Dendritic cell treated with granulocyte-macrophage colony-stimulating factor and Interleukin-4, amounts not matched to agents 40 ng/mL and 50 ng/mL, for 4 days (primary cell): Measurements from ENCODE around the gene ACTR1B.
A peak's percentile ranks its signal among the peaks of the same experiment; 100 is the strongest.
"Not testable (repeated sequence)": the region's sequence is repeated elsewhere in the genome, so short reads cannot be mapped to it uniquely, and the experiment has no call there.

ENCODE experiments used
- H3K27ac Mint-ChIP-seq: one replicate; pipeline ENCODE4 v1.8.0; 2022; ENCODE audit warnings: mild to moderate bottlenecking, mixed read lengths
- H3K27me3 Mint-ChIP-seq: one replicate; pipeline ENCODE4 v1.8.0; 2022; ENCODE audit warnings: mild to moderate bottlenecking, mixed read lengths
- H3K36me3 Mint-ChIP-seq: one replicate; pipeline ENCODE4 v1.8.0; 2022; ENCODE audit warnings: low read depth, mixed read lengths
- H3K4me1 Mint-ChIP-seq: one replicate; pipeline ENCODE4 v1.8.0; 2022; ENCODE audit warnings: low read depth, mixed read lengths
- H3K4me3 Mint-ChIP-seq: one replicate; pipeline ENCODE4 v1.8.0; 2022; ENCODE audit warnings: mild to moderate bottlenecking, moderate library complexity, mixed read lengths
- H3K9me3 Mint-ChIP-seq: one replicate; pipeline ENCODE4 v1.8.0; 2022; ENCODE audit warnings: mixed read lengths
- intact Hi-C: fragments of 100-400 bp; cut with micrococcal nuclease; formaldehyde crosslinking; loops from one replicate; pipeline ENCODE4 v1.15.0; 2022

ACTR1B gene

GRCh38 chr2:97663962-97664635, at the start of gene ACTR1B:
TSS of gene ACTR1B (minus strand) at chr2:97664044. CDS start at chr2:97663890, 154 bp downstream.
- peak within 1 kb of the TSS; percentile 95 for H3K27ac Mint-ChIP-seq

DNA sequence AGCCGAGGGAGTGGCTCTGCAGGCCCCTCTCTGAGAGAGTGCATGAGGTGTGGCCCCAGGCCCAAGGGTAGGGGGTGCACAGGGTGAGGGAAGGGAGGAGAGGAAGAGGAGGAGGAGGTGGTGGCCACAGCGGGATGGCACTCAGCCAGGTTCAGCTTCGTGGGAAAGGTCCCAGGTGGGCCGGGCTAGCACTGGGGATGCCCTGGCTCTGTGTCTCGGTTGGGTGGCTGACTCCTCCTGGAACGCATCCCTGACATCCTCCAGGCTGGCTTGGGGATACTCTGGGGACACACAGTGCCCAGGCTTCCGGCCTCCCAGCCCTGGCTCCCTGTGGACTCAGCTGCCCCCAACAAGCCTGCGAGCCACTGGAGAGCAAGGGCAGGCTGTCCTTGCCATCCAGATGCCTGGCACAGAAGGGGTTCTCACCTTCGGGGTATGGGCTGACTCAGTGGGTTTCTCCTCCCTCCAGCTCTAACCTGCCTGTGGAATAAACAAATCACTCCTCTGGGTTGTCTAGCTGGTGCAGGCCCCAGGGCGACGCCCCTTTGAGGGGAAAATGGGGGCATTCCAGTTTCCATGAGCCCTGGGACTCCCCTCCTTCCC, 49.0 kb upstream of the ACTR1B start:
- Mint-ChIP-seq H3K36me3 (no peaks in the 10 kb centered on the region), H3K4me3 (no peak overlapping the region), H3K9me3 (no peaks in the 10 kb centered on the region), H3K27me3 (peaks cover 2% of the 10 kb centered on the region), H3K4me1 (peaks cover 5% of the 10 kb centered on the region), H3K27ac (no peak overlapping the region)
- intact Hi-C loops, result no loop called here

More at GRCh38 chr2:97663962-97664635, at the start of gene ACTR1B:
- Mint-ChIP-seq H3K9me3 (no peaks in the 10 kb centered on the region), H3K27me3 (no peaks in the 10 kb centered on the region), H3K36me3 (peaks cover 29% of the 10 kb centered on the region), H3K4me3 (peak within 1 kb of the TSS; percentile 88), H3K4me1 (peaks cover 39% of the 10 kb centered on the region)
- intact Hi-C loops, result loop anchor here (1.0 to 5.0 kb wide), 3 partner anchors 19 to 943 kb away; partner anchors contain the start of genes COA5 and UNC50

- H3K9me3 Mint-ChIP-seq, H3K4me3 Mint-ChIP-seq, H3K27me3 Mint-ChIP-seq, H3K4me1 Mint-ChIP-seq, H3K36me3 Mint-ChIP-seq, intact Hi-C loops, H3K27ac Mint-ChIP-seq: not testable (repeated sequence)
These were observed 48.3 kb upstream of the ACTR1B start for GRCh38 chr2:97712175-97712574.

DNA sequence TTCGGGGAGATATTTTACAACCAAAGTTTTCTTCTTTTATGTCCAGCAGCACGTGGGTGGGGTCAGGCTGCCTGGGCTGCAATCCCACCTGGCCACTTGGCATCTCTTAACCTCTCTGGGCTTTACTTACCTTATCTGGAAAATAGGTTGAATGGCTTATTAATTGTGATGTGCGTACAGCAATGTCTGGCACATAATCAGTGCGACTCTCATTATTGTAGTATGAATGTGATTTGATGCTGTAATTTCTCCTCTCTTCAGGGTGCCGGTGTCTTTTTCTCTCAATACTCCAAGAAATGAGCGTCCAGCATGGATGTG, 47.5 kb upstream of the ACTR1B start:
- Mint-ChIP-seq H3K9me3 (no peaks in the 10 kb centered on the region), H3K27me3 (peaks cover 5% of the 10 kb centered on the region), H3K4me1 (peaks cover 5% of the 10 kb centered on the region), H3K36me3 (no peaks in the 10 kb centered on the region), H3K4me3 (no peak overlapping the region), H3K27ac (no peak overlapping the region)
- intact Hi-C loops, result no loop called here

DNA sequence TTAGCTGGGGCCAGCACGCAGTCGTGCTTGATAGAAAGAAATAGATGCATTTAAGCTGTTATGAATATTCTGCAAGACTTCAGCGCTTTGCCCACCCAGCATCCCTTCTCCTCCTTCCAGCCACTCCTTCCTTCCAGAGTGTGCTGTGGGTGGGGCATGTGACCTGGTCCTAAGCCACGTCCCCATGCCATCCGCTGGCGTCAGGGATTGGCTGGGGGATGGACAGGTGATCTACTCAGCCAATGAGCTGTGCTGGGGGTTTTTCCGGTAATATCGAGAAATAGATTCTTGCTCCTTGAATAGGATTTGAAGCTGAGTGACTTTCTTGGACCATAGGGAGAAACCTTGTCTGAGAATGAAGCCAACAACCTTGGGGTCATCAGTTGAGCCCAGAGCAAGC, 44.8 kb upstream of the ACTR1B start:
- Mint-ChIP-seq H3K27ac (no peak overlapping the region), H3K27me3 (peaks cover 5% of the 10 kb centered on the region), H3K4me1 (peaks cover 5% of the 10 kb centered on the region), H3K9me3 (no peaks in the 10 kb centered on the region), H3K36me3 (no peaks in the 10 kb centered on the region), H3K4me3 (no peak overlapping the region)
- intact Hi-C loops, result loop anchor here (10.0 kb wide), 1 partner anchor 676 kb away; no protein-coding TSS in a partner anchor

GRCh38 chr2:97708048-97708380, 44.2 kb upstream of the ACTR1B start:
- intact Hi-C loops, result loop anchor here (10.0 kb wide), 1 partner anchor 677 kb away; no protein-coding TSS in a partner anchor
- Mint-ChIP-seq H3K27me3 (peaks cover 5% of the 10 kb centered on the region), H3K36me3 (no peaks in the 10 kb centered on the region), H3K4me3 (no peak overlapping the region), H3K4me1 (peaks cover 5% of the 10 kb centered on the region), H3K27ac (no peak overlapping the region), H3K9me3 (no peaks in the 10 kb centered on the region)

DNA sequence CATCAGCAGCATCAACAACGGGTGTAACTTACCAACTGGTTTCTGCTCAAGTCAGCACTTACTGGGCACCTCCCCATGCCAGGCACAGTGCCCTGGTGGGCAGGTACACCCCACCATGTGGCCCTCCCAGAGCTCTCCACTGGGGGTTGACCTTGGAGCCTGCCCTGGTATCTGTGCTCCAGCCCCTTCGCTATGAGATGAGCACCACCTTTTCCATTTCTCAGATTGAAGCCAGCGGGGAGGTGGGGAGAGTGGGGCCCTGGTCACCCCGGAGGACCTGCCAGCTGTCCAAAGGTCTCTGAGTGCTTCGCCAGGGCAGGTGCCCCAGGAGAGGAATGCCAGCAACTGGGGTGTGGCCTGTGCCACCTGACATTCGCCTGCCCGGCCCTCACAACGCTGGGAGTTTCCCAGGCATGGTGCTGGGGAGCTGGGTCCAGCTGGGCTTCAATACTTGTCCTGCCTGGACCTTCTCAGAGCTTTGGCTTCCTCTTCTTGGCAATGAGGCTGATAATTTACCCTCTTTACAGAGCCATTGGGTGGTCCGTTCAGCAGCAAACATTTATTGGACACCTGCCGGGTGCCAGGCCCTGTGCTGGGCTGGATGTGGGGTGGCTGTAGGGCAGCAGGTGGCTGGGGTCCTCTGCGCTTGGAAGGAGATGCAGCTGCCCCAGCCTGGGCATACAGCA, 43.7 kb upstream of the ACTR1B start:
- Mint-ChIP-seq H3K27me3 (peaks cover 4% of the 10 kb centered on the region), H3K9me3 (no peaks in the 10 kb centered on the region), H3K27ac (no peak overlapping the region), H3K4me3 (no peak overlapping the region), H3K4me1 (peaks cover 5% of the 10 kb centered on the region), H3K36me3 (no peaks in the 10 kb centered on the region)
- intact Hi-C loops, result loop anchor here (10.0 kb wide), 1 partner anchor 677 kb away; no protein-coding TSS in a partner anchor

GRCh38 chr2:97706708-97707345, 43.0 kb upstream of the ACTR1B start:
- Mint-ChIP-seq H3K9me3 (no peaks in the 10 kb centered on the region), H3K36me3 (no peaks in the 10 kb centered on the region), H3K27me3 (peaks cover 2% of the 10 kb centered on the region), H3K4me3 (no peak overlapping the region), H3K27ac (no peak overlapping the region), H3K4me1 (peaks cover 5% of the 10 kb centered on the region)
- intact Hi-C loops, result loop anchor here (10.0 kb wide), 1 partner anchor 678 kb away; no protein-coding TSS in a partner anchor

GRCh38 chr2:97706112-97706511, 42.3 kb upstream of the ACTR1B start:
- no peak overlapping the region for H3K4me3 Mint-ChIP-seq
- peaks cover 2% of the 10 kb centered on the region for H3K27me3 Mint-ChIP-seq
- no peaks in the 10 kb centered on the region for H3K36me3 Mint-ChIP-seq
- H3K9me3 Mint-ChIP-seq, result no peaks in the 10 kb centered on the region
- H3K27ac Mint-ChIP-seq, result no peak overlapping the region
- intact Hi-C loops, result loop anchor here (10.0 kb wide), 1 partner anchor 679 kb away; no protein-coding TSS in a partner anchor
- peaks cover 5% of the 10 kb centered on the region for H3K4me1 Mint-ChIP-seq

DNA sequence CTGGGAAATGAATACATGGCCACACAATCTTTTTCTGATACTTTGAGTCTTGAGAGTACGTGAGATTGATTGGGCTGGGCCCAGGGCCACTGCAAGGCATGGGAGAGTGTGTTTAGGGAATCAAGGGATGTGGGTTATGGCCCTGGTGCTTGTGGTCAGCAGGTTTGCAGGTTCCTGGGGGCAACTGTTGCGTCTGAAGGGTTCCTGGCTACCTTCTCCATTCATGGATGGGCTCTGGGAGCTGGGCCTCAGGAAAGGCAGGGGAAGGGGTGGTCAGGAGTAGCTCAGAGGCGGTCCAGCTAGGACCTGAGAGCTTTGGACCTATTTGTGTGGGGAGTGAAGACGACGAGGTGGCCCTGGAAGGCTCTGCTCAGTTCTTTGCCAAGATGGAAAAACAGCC, 41.1 kb upstream of the ACTR1B start:
- Mint-ChIP-seq H3K27me3 (peaks cover 2% of the 10 kb centered on the region), H3K4me3 (no peak overlapping the region)
- intact Hi-C loops, result loop anchor here (10.0 kb wide), 1 partner anchor 680 kb away; no protein-coding TSS in a partner anchor

GRCh38 chr2:97703741-97704140, 39.9 kb upstream of the ACTR1B start:
- Mint-ChIP-seq H3K4me3 (no peak overlapping the region), H3K4me1 (peaks cover 9% of the 10 kb centered on the region), H3K9me3 (no peaks in the 10 kb centered on the region), H3K36me3 (no peaks in the 10 kb centered on the region), H3K27ac (no peak overlapping the region), H3K27me3 (peaks cover 2% of the 10 kb centered on the region)
- intact Hi-C loops, result loop anchor here (10.0 kb wide), 1 partner anchor 681 kb away; no protein-coding TSS in a partner anchor

More for the DNA sequence above, 41.1 kb upstream of the ACTR1B start:
- H3K27ac Mint-ChIP-seq, result no peak overlapping the region
- H3K9me3 Mint-ChIP-seq, result no peaks in the 10 kb centered on the region
- H3K36me3 Mint-ChIP-seq, result no peaks in the 10 kb centered on the region
- H3K4me1 Mint-ChIP-seq, result peaks cover 9% of the 10 kb centered on the region

DNA sequence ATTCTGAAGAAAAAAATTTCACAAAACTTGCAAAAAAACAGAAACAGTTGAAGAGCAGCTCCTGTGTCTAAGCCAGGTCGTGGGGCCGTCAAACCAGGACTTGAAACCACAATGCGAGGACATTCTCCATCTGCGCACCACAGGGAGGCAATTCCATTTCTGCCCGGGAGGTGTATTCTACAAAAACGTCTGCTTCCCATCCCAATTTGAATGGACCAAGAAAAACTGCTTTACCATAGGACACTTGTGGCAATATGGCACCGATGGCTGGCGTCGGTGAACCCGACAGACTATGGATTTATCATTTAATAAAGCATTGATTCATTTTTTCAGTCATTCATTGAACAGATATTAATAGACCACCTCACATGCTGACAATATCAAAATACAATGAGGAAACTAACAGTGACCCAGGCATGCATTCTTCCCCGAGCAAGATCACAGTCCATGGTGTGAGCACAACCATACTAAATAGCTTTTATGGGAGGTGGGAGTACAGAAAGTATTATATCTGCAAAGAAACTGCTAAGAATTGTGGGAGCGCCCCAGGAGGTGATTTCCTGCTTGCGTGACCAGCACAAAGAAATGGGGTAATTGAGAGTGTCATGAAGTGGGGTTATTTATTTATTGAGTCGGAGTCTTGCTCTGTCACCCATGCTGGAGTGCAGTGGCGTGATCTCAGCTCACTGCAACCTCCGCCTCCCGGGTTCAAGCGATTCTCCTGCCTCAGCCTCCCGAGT, 39.1 kb upstream of the ACTR1B start:
- Mint-ChIP-seq H3K4me3 (no peak overlapping the region), H3K27ac (no peak overlapping the region), H3K4me1 (peaks cover 9% of the 10 kb centered on the region), H3K27me3 (peaks cover 2% of the 10 kb centered on the region), H3K9me3 (no peaks in the 10 kb centered on the region), H3K36me3 (no peaks in the 10 kb centered on the region)
- intact Hi-C loops, result loop anchor here (10.0 kb wide), 1 partner anchor 682 kb away; no protein-coding TSS in a partner anchor

- no peak overlapping the region for H3K27ac Mint-ChIP-seq
- no peaks in the 10 kb centered on the region for H3K9me3 Mint-ChIP-seq
These were observed 38.1 kb upstream of the ACTR1B start for GRCh38 chr2:97701851-97702465.

More at GRCh38 chr2:97701851-97702465, 38.1 kb upstream of the ACTR1B start:
- no peaks in the 10 kb centered on the region for H3K36me3 Mint-ChIP-seq
- peaks cover 10% of the 10 kb centered on the region for H3K4me1 Mint-ChIP-seq
- no peak overlapping the region for H3K4me3 Mint-ChIP-seq
- intact Hi-C loops, result loop anchor here (10.0 kb wide), 1 partner anchor 683 kb away; no protein-coding TSS in a partner anchor
- H3K27me3 Mint-ChIP-seq, result peaks cover 1% of the 10 kb centered on the region
